ENCODE results near the gene FAM219A. TPM values are rescaled to one million over a fixed set of nuclear protein-coding genes. Genes with fewer than 3 reads are reported as not detected.

The FAM219A gene
- total RNA-seq, 1 experiment from 2014 or later: 63.3 TPM

DNA sequence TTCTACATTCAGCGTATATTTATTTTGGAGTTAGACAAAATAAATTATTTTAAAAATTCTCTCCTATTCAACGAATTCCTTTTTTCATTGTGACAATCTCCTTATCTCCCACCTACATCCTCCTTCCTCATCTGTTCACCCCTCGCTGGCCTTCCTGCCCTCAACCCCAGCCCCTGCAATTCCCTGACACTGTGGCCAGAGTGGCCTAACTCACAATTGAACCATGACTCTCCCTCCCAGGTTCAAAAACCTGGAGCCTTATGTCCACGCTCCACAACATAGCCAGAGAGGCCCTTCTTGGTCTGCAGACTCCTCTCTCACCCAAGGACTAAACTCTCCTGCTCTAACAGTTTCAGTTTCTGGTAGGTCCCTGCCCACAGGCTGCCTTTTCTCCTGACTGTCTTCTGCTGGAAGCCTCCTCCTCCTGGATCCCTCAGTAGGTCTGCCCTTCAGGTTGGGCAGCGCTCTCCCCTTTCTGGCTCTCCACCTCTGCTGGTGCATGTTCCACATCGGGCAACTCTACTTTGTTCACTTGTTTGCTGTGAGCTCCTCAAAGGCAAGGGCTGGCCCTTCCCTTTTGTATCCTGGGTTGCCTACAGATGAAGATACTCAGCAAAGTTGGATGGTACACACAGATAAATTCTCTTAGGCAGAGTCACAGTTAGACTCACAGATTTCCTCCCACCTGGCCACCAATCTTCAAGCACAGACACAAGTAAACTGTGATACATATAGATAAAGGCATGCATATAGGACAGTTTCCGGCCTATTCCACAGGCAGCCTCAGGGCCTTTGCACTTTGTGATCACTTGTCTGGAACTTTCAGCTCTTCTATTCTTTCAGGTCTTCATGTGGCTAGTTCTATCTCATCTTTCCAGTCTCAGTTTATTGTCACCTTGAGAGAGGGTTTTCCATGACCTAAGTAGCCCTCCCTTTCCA is 61.8 kb downstream of the FAM219A start:
- no peaks in the 10 kb centered on the region for H3K9me3 ChIP-seq (ENCODE audit: low read depth, low read length, poor library complexity, severe bottlenecking)
- POLR2A ChIA-PET (ENCODE audit: low non-redundant PET): no interaction called here
- H3K27ac ChIP-seq (ENCODE audit: low read depth, low read length, poor library complexity, severe bottlenecking): no peak overlapping the region
- CTCF ChIA-PET: no interaction called here
- no peak overlapping the region for H3K4me3 ChIP-seq (ENCODE audit: low read depth, low read length, poor library complexity, severe bottlenecking)
- BruUV-seq (replicated peaks): no TSS peak
- H3K4me1 ChIP-seq (ENCODE audit: insufficient read depth, low read length, poor library complexity, severe bottlenecking): no peaks in the 10 kb centered on the region
- H3K27me3 ChIP-seq (replicated peaks; ENCODE audit: insufficient read depth, low read depth, low read length, poor library complexity): no peaks in the 10 kb centered on the region
- DNase-seq (ENCODE audit: low spot score): no peak
- intact Hi-C loops (cut with micrococcal nuclease; ENCODE audit: unreplicated experiment): no loop called here
- H3K36me3 ChIP-seq (ENCODE audit: insufficient read depth, low read length, poor library complexity, severe bottlenecking): peaks cover 13% of the 10 kb centered on the region
- TF ChIP-seq, protein P1, sequence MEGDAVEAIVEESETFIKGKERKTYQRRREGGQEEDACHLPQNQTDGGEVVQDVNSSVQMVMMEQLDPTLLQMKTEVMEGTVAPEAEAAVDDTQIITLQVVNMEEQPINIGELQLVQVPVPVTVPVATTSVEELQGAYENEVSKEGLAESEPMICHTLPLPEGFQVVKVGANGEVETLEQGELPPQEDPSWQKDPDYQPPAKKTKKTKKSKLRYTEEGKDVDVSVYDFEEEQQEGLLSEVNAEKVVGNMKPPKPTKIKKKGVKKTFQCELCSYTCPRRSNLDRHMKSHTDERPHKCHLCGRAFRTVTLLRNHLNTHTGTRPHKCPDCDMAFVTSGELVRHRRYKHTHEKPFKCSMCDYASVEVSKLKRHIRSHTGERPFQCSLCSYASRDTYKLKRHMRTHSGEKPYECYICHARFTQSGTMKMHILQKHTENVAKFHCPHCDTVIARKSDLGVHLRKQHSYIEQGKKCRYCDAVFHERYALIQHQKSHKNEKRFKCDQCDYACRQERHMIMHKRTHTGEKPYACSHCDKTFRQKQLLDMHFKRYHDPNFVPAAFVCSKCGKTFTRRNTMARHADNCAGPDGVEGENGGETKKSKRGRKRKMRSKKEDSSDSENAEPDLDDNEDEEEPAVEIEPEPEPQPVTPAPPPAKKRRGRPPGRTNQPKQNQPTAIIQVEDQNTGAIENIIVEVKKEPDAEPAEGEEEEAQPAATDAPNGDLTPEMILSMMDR (conservative IDR thresholded peaks at IDR 0.05; ENCODE audit: low read depth, low read length): no peak
- no peak for TF ChIP-seq EZH2 (IDR thresholded peaks at IDR 0.05; ENCODE audit: borderline replicate concordance, low read depth, low read length, poor library complexity, severe bottlenecking)

DNA sequence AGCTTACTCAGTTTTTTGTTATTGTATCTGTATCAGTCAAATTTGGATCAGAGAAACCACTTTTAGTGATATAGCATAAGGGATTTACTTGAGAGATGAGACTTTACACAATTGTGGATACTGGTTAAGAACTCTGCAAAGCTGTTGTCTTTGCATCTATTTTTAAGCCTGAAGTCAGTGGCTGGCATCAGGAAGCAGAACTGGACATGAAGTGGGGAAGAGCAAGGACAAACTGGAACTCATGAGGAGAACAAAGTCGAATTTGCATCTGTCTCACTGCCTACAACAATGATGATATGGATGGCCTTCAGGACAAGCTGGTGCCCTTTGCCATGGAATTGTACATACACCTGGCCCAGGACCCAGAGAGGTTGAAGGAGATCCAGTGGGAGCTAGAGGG is 65.9 kb downstream of the FAM219A start:
- no peaks in the 10 kb centered on the region for H3K36me3 ChIP-seq (ENCODE audit: insufficient read depth, low read length, poor library complexity, severe bottlenecking)
- CTCF ChIA-PET: no interaction called here
- intact Hi-C loops (cut with micrococcal nuclease; ENCODE audit: unreplicated experiment): no loop called here
- DNase-seq (ENCODE audit: low spot score): no peak
- no peaks in the 10 kb centered on the region for H3K4me1 ChIP-seq (ENCODE audit: insufficient read depth, low read length, poor library complexity, severe bottlenecking)
- H3K4me3 ChIP-seq (ENCODE audit: low read depth, low read length, poor library complexity, severe bottlenecking): no peak overlapping the region
- no peaks in the 10 kb centered on the region for H3K9me3 ChIP-seq (ENCODE audit: low read depth, low read length, poor library complexity, severe bottlenecking)
- no peak overlapping the region for H3K27ac ChIP-seq (ENCODE audit: low read depth, low read length, poor library complexity, severe bottlenecking)
- H3K27me3 ChIP-seq (replicated peaks; ENCODE audit: insufficient read depth, low read depth, low read length, poor library complexity): no peaks in the 10 kb centered on the region
- no TSS peak for BruUV-seq (replicated peaks)
- POLR2A ChIA-PET (ENCODE audit: low non-redundant PET): no interaction called here
- TF ChIP-seq, protein P1 (conservative IDR thresholded peaks at IDR 0.05; ENCODE audit: low read depth, low read length): no peak
- no peak for TF ChIP-seq EZH2 (IDR thresholded peaks at IDR 0.05; ENCODE audit: borderline replicate concordance, low read depth, low read length, poor library complexity, severe bottlenecking)

DNA sequence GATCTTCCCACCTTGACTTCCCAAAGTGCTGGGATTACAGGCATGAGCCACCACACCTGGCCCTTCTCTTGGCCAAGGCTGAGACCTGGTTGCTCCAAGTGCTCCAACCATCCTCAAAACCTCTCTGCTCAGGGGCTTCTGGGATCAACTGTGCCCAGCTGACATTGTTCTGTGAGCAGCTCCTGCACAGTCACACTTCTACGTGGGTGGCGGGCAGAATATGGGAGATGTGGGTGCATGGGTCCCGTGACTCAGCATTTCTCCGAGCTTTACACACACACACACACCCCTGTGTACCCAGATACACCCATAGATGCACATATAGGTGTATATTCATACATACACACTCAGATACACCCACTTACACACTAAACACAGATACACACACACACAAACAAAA is 71.1 kb downstream of the FAM219A start:
- no TSS peak for BruUV-seq (replicated peaks)
- TF ChIP-seq, protein P1 (conservative IDR thresholded peaks at IDR 0.05; ENCODE audit: low read depth, low read length): no peak
- no peak for TF ChIP-seq EZH2 (IDR thresholded peaks at IDR 0.05; ENCODE audit: borderline replicate concordance, low read depth, low read length, poor library complexity, severe bottlenecking)
- intact Hi-C loops (cut with micrococcal nuclease; ENCODE audit: unreplicated experiment): no loop called here
- no peaks in the 10 kb centered on the region for H3K36me3 ChIP-seq (ENCODE audit: insufficient read depth, low read length, poor library complexity, severe bottlenecking)
- no peaks in the 10 kb centered on the region for H3K27me3 ChIP-seq (replicated peaks; ENCODE audit: insufficient read depth, low read depth, low read length, poor library complexity)
- H3K9me3 ChIP-seq (ENCODE audit: low read depth, low read length, poor library complexity, severe bottlenecking): no peaks in the 10 kb centered on the region
- no peaks in the 10 kb centered on the region for H3K4me1 ChIP-seq (ENCODE audit: insufficient read depth, low read length, poor library complexity, severe bottlenecking)
- DNase-seq (ENCODE audit: low spot score): no peak
- ChIA-PET CTCF (no interaction called here), POLR2A (ENCODE audit: low non-redundant PET) (no interaction called here)
- H3K27ac ChIP-seq (ENCODE audit: low read depth, low read length, poor library complexity, severe bottlenecking): no peak overlapping the region
- no peak overlapping the region for H3K4me3 ChIP-seq (ENCODE audit: low read depth, low read length, poor library complexity, severe bottlenecking)
